Natural killer cell (primary cell): ENCODE results near the gene CLUH. TPM values are rescaled to one million over a fixed set of nuclear protein-coding genes. Genes with fewer than 3 reads are reported as not detected.
"Not testable (repeated sequence)": the region's sequence is repeated elsewhere in the genome, so short reads cannot be mapped to it uniquely, and the experiment has no call there.

Experiments used
- ATAC-seq, 3 donors: fragments of 150-1000 bp in 2 of 3; fragments of 200-7000 bp in 1 of 3; cut with Tn5 transposase; 1 replicate in 1 of 3; 2 replicates in 2 of 3; pipeline ENCODE4 v1.10.0; 2021; ENCODE audit warnings: mild to moderate bottlenecking in 2 of 3, moderate library complexity in 2 of 3
- DNase-seq, 2 donors: peaks; one replicate each; pipeline versions ENCODE4 v3.0.0 to v3.0.0-alpha.2; 2013 to 2021; ENCODE audit warnings: mixed read lengths in 1 of 2
- H3K27ac ChIP-seq: one replicate; pipeline ENCODE4 v1.5.1; 2013; ENCODE audit warnings: mild to moderate bottlenecking, low read length
- H3K27me3 ChIP-seq: one replicate; pipeline ENCODE4 v1.6.1; 2013; ENCODE audit warnings: low read length; ENCODE audit not compliant: control insufficient read depth, insufficient read depth
- H3K36me3 ChIP-seq: one replicate; pipeline ENCODE4 v1.6.1; 2013; ENCODE audit warnings: low read length; ENCODE audit not compliant: control insufficient read depth, insufficient read depth
- H3K4me1 ChIP-seq: one replicate; pipeline ENCODE4 v1.6.1; 2013; ENCODE audit warnings: low read length; ENCODE audit not compliant: control insufficient read depth, insufficient read depth
- H3K4me3 ChIP-seq: one replicate; pipeline ENCODE4 v1.5.1; 2013; ENCODE audit warnings: low read length
- H3K9me3 ChIP-seq: one replicate; pipeline ENCODE4 v1.6.1; 2013; ENCODE audit warnings: low read length; ENCODE audit not compliant: control insufficient read depth, insufficient read depth
- H3K27ac Mint-ChIP-seq, 2 donors: one replicate each; pipeline ENCODE4 v1.8.0; 2022; ENCODE audit warnings: mild to moderate bottlenecking in 2 of 2, mixed read lengths in 2 of 2, moderate library complexity in 1 of 2
- H3K27me3 Mint-ChIP-seq, 2 donors: one replicate each; pipeline ENCODE4 v1.8.0; 2022; ENCODE audit warnings: low read depth in 2 of 2, mixed read lengths in 2 of 2
- H3K36me3 Mint-ChIP-seq: one replicate; pipeline ENCODE4 v1.8.0; 2022; ENCODE audit warnings: mixed read lengths
- H3K4me1 Mint-ChIP-seq, 2 donors: one replicate each; pipeline ENCODE4 v1.8.0; 2022; ENCODE audit warnings: mixed read lengths in 2 of 2
- H3K4me3 Mint-ChIP-seq: one replicate; pipeline ENCODE4 v1.8.0; 2022; ENCODE audit warnings: mild to moderate bottlenecking, moderate library complexity, mixed read lengths
- H3K9me3 Mint-ChIP-seq, 2 donors: one replicate each; pipeline ENCODE4 v1.8.0; 2022; ENCODE audit warnings: mixed read lengths in 2 of 2
- CTCF ChIP-seq: fragments of 200-600 bp; IDR thresholded peaks from one replicate; pipeline ENCODE4 v1.8.0; 2022; ENCODE audit warnings: antibody characterized with exemption
- WGBS: methylation state at CpG from one replicate; pipeline ENCODE4 v1.1.7; 2013; ENCODE audit warnings: missing lambda C conversion rate; ENCODE audit not compliant: insufficient coverage; 5-methylcytosine and 5-hydroxymethylcytosine counted together
- intact Hi-C: fragments of 100-400 bp; cut with micrococcal nuclease; formaldehyde crosslinking; loops from one replicate; pipeline ENCODE4 v1.14.2; 2022
- total RNA-seq, 4 donors: library from RNA; stranded (reverse); fragments of 120-200 nt in 1 of 4; gene quantifications; one replicate each; pipeline versions ENCODE4 v1.2.3 to v1.2.4, GENCODE V29; 2013 to 2022

CLUH gene
- total RNA-seq, 3 donors from 2014 or later (not counting 1 experiment from before 2014, with no cell fraction given): 34.6 to 43.5 (median 42.1) TPM

GRCh38 chr17:2680961-2681360 is 30.6 kb downstream of the CLUH start:
- intact Hi-C loops: no loop called here
- Histone ChIP-seq H3K27ac (no peak overlapping the region), H3K27me3 (no peaks in the 10 kb centered on the region), H3K36me3 (peaks cover 62% of the 10 kb centered on the region), H3K4me3 (no peak overlapping the region), H3K4me1 (no peaks in the 10 kb centered on the region), H3K9me3 (no peaks in the 10 kb centered on the region)
- Mint-ChIP-seq H3K9me3 (no peaks in the 10 kb centered on the region), H3K4me1 (peaks cover 0 to 5% of the 10 kb centered on the region in 2 donors), H3K27me3 (no peaks in the 10 kb centered on the region), H3K4me3 (no peak overlapping the region), H3K36me3 (peaks cover 10% of the 10 kb centered on the region), H3K27ac (no peak overlapping the region)
- TF ChIP-seq CTCF: no peak
- WGBS: 100% methylated on average over 2 of the region's 2 CpGs
- ATAC-seq: no peak
- DNase-seq: no peak

DNA sequence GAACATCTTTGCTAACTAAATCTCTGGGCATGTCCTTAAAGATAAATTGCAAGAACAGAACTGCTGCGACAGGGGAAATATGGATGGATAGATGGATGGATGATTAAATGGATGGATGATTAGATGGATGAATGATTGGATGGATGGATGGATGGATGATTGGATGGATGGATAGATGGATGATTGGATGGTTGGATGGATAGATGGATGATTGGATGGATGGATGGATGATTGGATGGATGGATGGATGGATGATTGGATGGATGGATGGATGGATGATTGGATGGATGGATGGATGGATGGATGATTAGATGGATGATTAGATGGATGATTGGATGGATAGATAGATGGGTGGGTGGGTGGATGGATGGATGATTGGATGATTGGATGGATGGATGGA is 32.3 kb downstream of the CLUH start:
- intact Hi-C loops, H3K27me3 Mint-ChIP-seq, H3K27ac ChIP-seq, H3K4me1 Mint-ChIP-seq, H3K4me1 ChIP-seq, H3K27me3 ChIP-seq, DNase-seq, H3K9me3 ChIP-seq, H3K27ac Mint-ChIP-seq, H3K9me3 Mint-ChIP-seq, H3K4me3 Mint-ChIP-seq, ATAC-seq, H3K4me3 ChIP-seq: not testable (repeated sequence)
- H3K36me3 Mint-ChIP-seq: peaks cover 10% of the 10 kb centered on the region
- WGBS: 96% methylated on average over 1 of the region's 1 CpG
- H3K36me3 ChIP-seq: peaks cover 64% of the 10 kb centered on the region

- H3K4me3 ChIP-seq: no peak overlapping the region
- Mint-ChIP-seq H3K36me3 (peaks cover 5% of the 10 kb centered on the region), H3K9me3 (no peaks in the 10 kb centered on the region), H3K4me1 (peaks cover 0 to 6% of the 10 kb centered on the region in 2 donors), H3K4me3 (no peak overlapping the region), H3K27ac (peak overlapping the region in 1 of 2 donors; percentile 68), H3K27me3 (no peaks in the 10 kb centered on the region)
- WGBS: 100% methylated on average over 5 of the region's 5 CpGs
- H3K36me3 ChIP-seq: peaks cover 53% of the 10 kb centered on the region
- intact Hi-C loops: no loop called here
- DNase-seq (no peak), ATAC-seq (no peak)
- no peak overlapping the region for H3K27ac ChIP-seq
- no peak for TF ChIP-seq CTCF
- H3K27me3 ChIP-seq: no peaks in the 10 kb centered on the region
- H3K4me1 ChIP-seq: no peaks in the 10 kb centered on the region
- no peaks in the 10 kb centered on the region for H3K9me3 ChIP-seq
Observed at GRCh38 chr17:2672026-2672425, 39.5 kb downstream of the CLUH start.

DNA sequence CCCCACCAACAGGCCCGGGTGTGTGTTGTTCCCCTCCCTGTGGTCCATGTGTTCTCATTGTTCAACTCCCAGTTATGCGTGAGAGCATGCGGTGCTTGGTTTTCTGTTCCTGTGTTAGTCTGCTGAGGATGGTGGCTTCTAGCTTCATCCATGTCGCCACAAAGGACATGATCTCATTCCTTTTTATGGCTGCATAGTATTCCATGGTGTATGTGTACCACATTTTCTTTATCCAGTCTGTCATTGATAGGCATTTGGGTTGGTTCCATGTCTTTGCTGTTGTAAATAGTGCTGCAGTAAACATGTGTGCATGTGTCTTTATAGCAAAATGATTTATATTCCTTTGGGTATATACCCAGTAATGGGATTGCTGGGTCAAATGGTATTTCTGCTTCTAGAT is 51.2 kb downstream of the CLUH start:
- H3K9me3 ChIP-seq, H3K4me3 Mint-ChIP-seq, DNase-seq, H3K36me3 Mint-ChIP-seq, H3K36me3 ChIP-seq, ATAC-seq, H3K4me3 ChIP-seq, H3K27me3 Mint-ChIP-seq, H3K27me3 ChIP-seq, intact Hi-C loops, H3K9me3 Mint-ChIP-seq, H3K27ac ChIP-seq: not testable (repeated sequence)
- peaks cover 12% of the 10 kb centered on the region for H3K4me1 ChIP-seq
- WGBS: 97% methylated on average over 4 of the region's 4 CpGs
- Mint-ChIP-seq H3K27ac (peak overlapping the region; percentile 47), H3K4me1 (peaks cover 51 to 59% of the 10 kb centered on the region in 2 donors)

GRCh38 chr17:2659337-2659736 is 52.2 kb downstream of the CLUH start:
- WGBS: 85% methylated on average over 8 of the region's 8 CpGs
- not testable (repeated sequence) for H3K9me3 Mint-ChIP-seq, H3K27ac ChIP-seq

More at GRCh38 chr17:2659337-2659736, 52.2 kb downstream of the CLUH start:
- peaks cover 52 to 56% of the 10 kb centered on the region in 2 donors for H3K4me1 Mint-ChIP-seq
- not testable (repeated sequence) for H3K27me3 Mint-ChIP-seq, ATAC-seq, DNase-seq, H3K36me3 Mint-ChIP-seq, H3K9me3 ChIP-seq, H3K4me3 Mint-ChIP-seq, H3K4me3 ChIP-seq, H3K27me3 ChIP-seq, H3K36me3 ChIP-seq
- peak overlapping the region in 1 of 2 donors; percentile 47 for H3K27ac Mint-ChIP-seq
- intact Hi-C loops: loop anchor here (5.0 kb wide), 1 partner anchor 67 kb away; the partner anchor contains the start of gene PAFAH1B1
- H3K4me1 ChIP-seq: peaks cover 15% of the 10 kb centered on the region
